K562 (cell line): ENCODE measurements around the gene FAM53A. TPM values are rescaled to one million over a fixed set of nuclear protein-coding genes. Genes with fewer than 3 reads are reported as not detected.

ENCODE experiments used
- CBX5 ChIP-seq: IDR thresholded peaks from 2 replicates; pipeline ENCODE4 v1.6.1; 2014; ENCODE audit warnings: low read depth, borderline replicate concordance
- ETV6 ChIP-seq, 3 experiments: fragments of 150-350 bp in 1 of 3; sonication (generic) in 1 of 3; formaldehyde crosslinking in 1 of 3; IDR thresholded peaks; 2 replicates each; pipeline versions ENCODE4 v1.6.1 to v1.8.0; 2014 to 2022; ENCODE audit warnings: borderline replicate concordance in 2 of 3, low read depth in 2 of 3, antibody characterized with exemption in 1 of 3, low read length in 1 of 3, mild to moderate bottlenecking in 1 of 3, missing genetic modification reagents in 1 of 3
- GTF2B ChIP-seq: IDR thresholded peaks from 2 replicates; pipeline ENCODE4 v1.6.1; 2011; ENCODE audit not compliant: insufficient read length; ENCODE audit errors: extremely low read depth
- HDAC8 ChIP-seq: fragments of 450-650 bp; IDR thresholded peaks from 2 replicates; pipeline ENCODE4 v1.6.1; 2016; ENCODE audit warnings: mild to moderate bottlenecking, missing genetic modification characterization, moderate library complexity, missing compliant biosample characterization
- MEF2A ChIP-seq: IDR thresholded peaks from 2 replicates; pipeline ENCODE4 v1.6.1; 2011; ENCODE audit warnings: low read depth, mild to moderate bottlenecking, low read length, moderate library complexity; ENCODE audit not compliant: control insufficient read depth
- MNT ChIP-seq, 2 experiments: fragments of 450-650 bp; conservative IDR thresholded peaks; 2 replicates each; pipeline ENCODE4 v1.6.1; 2017; ENCODE audit warnings: mild to moderate bottlenecking in 2 of 2, moderate library complexity in 2 of 2
- RAD51 ChIP-seq: fragments of 450-650 bp; IDR thresholded peaks from 2 replicates; pipeline ENCODE4 v1.7.1; 2016; ENCODE audit warnings: low read depth, mild to moderate bottlenecking, borderline replicate concordance
- RNF219 ChIP-seq: fragments of 250-450 bp; sonication (Bioruptor Pico); IDR thresholded peaks from 2 replicates; pipeline ENCODE4 v1.5.0; 2022; ENCODE audit warnings: mild to moderate bottlenecking
- SAP30 ChIP-seq: fragments of 200-600 bp; sonication (generic); IDR thresholded peaks from 2 replicates; pipeline ENCODE4 v1.6.1; 2012; ENCODE audit warnings: borderline replicate concordance, low read depth, mild to moderate bottlenecking, moderate library complexity, low read length, control low read depth, inconsistent platforms; ENCODE audit not compliant: insufficient read depth, poor library complexity, severe bottlenecking
- ZBTB43 ChIP-seq: sonication (generic); formaldehyde crosslinking; IDR thresholded peaks from 2 replicates; pipeline ENCODE4 v1.8.0; 2023; ENCODE audit warnings: mild to moderate bottlenecking, missing genetic modification reagents
- ZBTB8A ChIP-seq: fragments of 450-650 bp; IDR thresholded peaks from 2 replicates; pipeline ENCODE4 v1.6.1; 2018; ENCODE audit warnings: mild to moderate bottlenecking, moderate library complexity; ENCODE audit not compliant: partially characterized antibody
- ZNF764 ChIP-seq: fragments of 250-450 bp; sonication (Bioruptor Pico); IDR thresholded peaks from 2 replicates; pipeline ENCODE4 v1.4.0; 2020; ENCODE audit warnings: low read depth, mild to moderate bottlenecking, moderate library complexity
- polyA plus RNA-seq, 8 experiments: library from polyadenylated mRNA; depleted of rRNA in 4 of 8; stranded (reverse) in 5 of 8; unstranded in 3 of 8; fragments of >200 nt; fragmentation: Nextera tagmentation in 2 of 8; fragmentation: Illumina TruSeq in 1 of 8; extraction: Ambion mirVana in 2 of 8; extraction: Trizol in 1 of 8; gene quantifications; 2 replicates each; pipeline versions ENCODE4 v1.2.1 to v1.2.3, GENCODE V29; 2011 to 2014; ENCODE audit warnings: inconsistent platforms in 1 of 8, missing spikeins in 1 of 8
- total RNA-seq, 7 experiments: library from RNA; depleted of rRNA in 6 of 7; stranded (reverse); fragments of >200 nt in 6 of 7; fragmentation: Illumina TruSeq in 2 of 7; extraction: Trizol in 2 of 7; gene quantifications; 2 replicates each; pipeline versions ENCODE4 v1.2.1 to v1.2.3, GENCODE V29; 2011 to 2021; ENCODE audit warnings: low replicate concordance in 1 of 7

The FAM53A gene
- total and polyA plus RNA-seq, 9 of the 15 experiments (the other 6 are each of a cell fraction or from before 2014, with no cell fraction given), result 0.53 to 2.7 (median 1.4) TPM; not detected in 2

- no peak for TF ChIP-seq SAP30
- no peak for TF ChIP-seq RNF219
- no peak for TF ChIP-seq GTF2B
- TF ChIP-seq HDAC8 (tag), result no peak
- TF ChIP-seq ZNF764, result peak; percentile 77; the same call in 1 of the 2 replicates
- peak; percentile 28 to 54; a peak in 1 of 4 replicates for TF ChIP-seq MNT (conservative IDR thresholded peaks at IDR 0.05)
- no peak for TF ChIP-seq ZBTB8A
- 0 out of 2 replicates have a peak, but pooled peaks have one; percentile 10 for TF ChIP-seq RAD51
- no peak for TF ChIP-seq ZBTB43
- TF ChIP-seq MEF2A, result no peak
- TF ChIP-seq ETV6 (IDR thresholded peaks at IDR 0.05; ENCODE audit: borderline replicate concordance in 1 of 2, low read depth in 2 of 2, low read length in 1 of 2), result no peak
- TF ChIP-seq ETV6 (CRISPR knock-in tag; IDR thresholded peaks at IDR 0.05; ENCODE audit: borderline replicate concordance), result no peak
- TF ChIP-seq CBX5, result no peak
Measured at GRCh38 chr4:1693131-1693896, 9.2 kb upstream of the FAM53A start (continued).
